ENCODE measurements around the gene JARID2. TPM values are rescaled to one million over a fixed set of nuclear protein-coding genes. Genes with fewer than 3 reads are reported as not detected.
A peak's percentile ranks its signal among the peaks of the same experiment; 100 is the strongest.

The JARID2 gene
- total and polyA plus RNA-seq, 2 of the 4 experiments (the other 2 are of a cell fraction) = 9.6 to 12.9 TPM

GRCh38 chr6:15547400-15547799 lies 301.5 kb downstream of the JARID2 start:
- CTCF ChIA-PET = no interaction called here

More at GRCh38 chr6:15547400-15547799, 301.5 kb downstream of the JARID2 start:
- Histone ChIP-seq H2AFZ (replicated peaks; ENCODE audit: low read length, poor library complexity) (peak overlapping the region; percentile 9), H3K27me3 (ENCODE audit: control insufficient read depth, insufficient read depth, low read length) (no peaks in the 10 kb centered on the region), H3K27ac (ENCODE audit: insufficient read depth, low read length) (peak overlapping the region; percentile 79; the same call in 1 of the 2 replicates), H4K5ac (ENCODE audit: low read depth, low read length) (peak overlapping the region; percentile 52), H2AK9ac (replicated peaks; ENCODE audit: low read depth, low read length, poor library complexity) (no peak overlapping the region), H3K4ac (ENCODE audit: low read depth, low read length) (peak overlapping the region; percentile 19), H3K23ac (ENCODE audit: low read depth, low read length) (peak overlapping the region; percentile 13), H2BK120ac (ENCODE audit: low read depth, low read length) (peak overlapping the region; percentile 22; the same call in 1 of the 2 replicates), H3K79me1 (ENCODE audit: low read depth in 1 of 2, low read length in 2 of 2) (peaks cover 0 to 9% of the 10 kb centered on the region in 2 experiments; a peak in 2 of 4 replicates), H4K20me1 (ENCODE audit: insufficient read depth, low read length) (no peaks in the 10 kb centered on the region; the same call in 1 of the 2 replicates), H3K9ac (ENCODE audit: low read depth, low read length) (no peak overlapping the region), H3K14ac (replicated peaks; ENCODE audit: low read depth, low read length) (0 out of 2 replicates have a peak overlapping the region, but pooled peaks have one; percentile 8), H3K9me3 (ENCODE audit: control insufficient read depth, insufficient read depth, low read length) (no peaks in the 10 kb centered on the region), H4K91ac (ENCODE audit: insufficient read depth, low read depth, low read length) (no peak overlapping the region), H3K4me3 (ENCODE audit: insufficient read depth, low read depth, low read length) (no peak overlapping the region), H3K9me1 (ENCODE audit: insufficient read depth, low read length) (peaks cover 9% of the 10 kb centered on the region; the same call in 1 of the 2 replicates), H3K4me2 (ENCODE audit: low read depth, low read length) (peak overlapping the region; percentile 72), H2AK5ac (ENCODE audit: low read depth, low read length) (peak overlapping the region; percentile 79; the same call in 1 of the 2 replicates), H3K4me1 (ENCODE audit: control insufficient read depth, insufficient read depth, low read length) (peaks cover 6% of the 10 kb centered on the region), H2BK5ac (ENCODE audit: low read depth, low read length, poor library complexity, severe bottlenecking) (peak overlapping the region; percentile 19), H2BK20ac (ENCODE audit: low read depth, low read length) (peak overlapping the region; percentile 60), H3K56ac (ENCODE audit: extremely low read depth, insufficient read depth, low read length) (no peak overlapping the region), H3K18ac (ENCODE audit: low read depth, low read length) (peak overlapping the region; percentile 72), H3K36me3 (ENCODE audit: control insufficient read depth, insufficient read depth, low read length) (no peaks in the 10 kb centered on the region), H4K8ac (ENCODE audit: low read depth in 2 of 2, low read length in 2 of 2) (peak overlapping the region in 1 of 2 experiments; percentile 35; a peak in 1 of 4 replicates), H2BK15ac (ENCODE audit: low read depth, low read length) (no peak overlapping the region)
- DNase-seq (peak; percentile 85), ATAC-seq (ENCODE audit: low read depth) (peak; percentile 92)
- dilution Hi-C loops (cut with HindIII; ENCODE audit: low sequenced_read_pairs, unreplicated experiment) (no loop called here), in situ Hi-C loops (cut with MboI; ENCODE audit: low sequenced_read_pairs) (no loop called here), intact Hi-C loops (cut with micrococcal nuclease) (loop anchor here (2.0 kb wide), 1 partner anchor 13 kb away; no protein-coding TSS in a partner anchor)
- POLR2A ChIA-PET (ENCODE audit: unreplicated experiment) = no interaction called here
- 20% methylated on average over 2 of the region's 5 CpGs; no CpG with 5 or more reads in 1 of the 2 experiments for WGBS, 2 experiments (ENCODE audit: extremely low coverage in 2 of 2, insufficient read length in 1 of 2)
- no TSS peak for BruUV-seq (replicated peaks)
- no peak for TF ChIP-seq USF2 (IDR thresholded peaks at IDR 0.05; ENCODE audit: low read depth, low read length)
- TF ChIP-seq CEBPB (IDR thresholded peaks at IDR 0.05; ENCODE audit: low read depth, low read length) = peak; percentile 25; the same call in 1 of the 2 replicates
